HepG2 (cell line): ENCODE results near the gene CDC37. TPM values are rescaled to one million over a fixed set of nuclear protein-coding genes. Genes with fewer than 3 reads are reported as not detected.

Experiments used
- ATAC-seq: fragments of 200-7000 bp; cut with Tn5 transposase; 3 replicates; pipeline ENCODE4 v1.9.1; 2020; ENCODE audit warnings: mild to moderate bottlenecking, moderate library complexity
- BruUV-seq: library from RNA; stranded (reverse); fragments of 400-500 nt; replicated peaks from 2 replicates; lab custom pipeline; 2021; lab: Mats Ljungman, UMichigan
- CTCF ChIA-PET: fragments of 300-600 bp; formaldehyde crosslinking; extraction: SDS; loops from one replicate; lab custom pipeline; 2021; ENCODE audit warnings: low total read pairs, inconsistent platforms, low intra/inter-chr PET ratio; lab: Yijun Ruan, JAX
- POLR2A ChIA-PET: fragments of 350-600 bp; sonication (Branson Sonifier 250); formaldehyde crosslinking; loops from one replicate; lab custom pipeline; 2020; ENCODE audit warnings: antibody characterized with exemption, inconsistent platforms; lab: Yijun Ruan, JAX
- DNase-seq: peaks from one replicate; pipeline ENCODE4 v3.0.0-alpha.2; 2015; ENCODE audit warnings: low spot score
- FAIRE-seq: peaks from 3 replicates; lab custom pipeline; 2011; peaks lifted over from hg19 to GRCh38; lab: Jason Lieb, UNC
- H2AFZ ChIP-seq: one replicate; pipeline ENCODE4 v1.6.1; 2011; ENCODE audit warnings: low read length, inconsistent platforms
- H3K27ac ChIP-seq: fragments of 300-600 bp; 3 replicates; pipeline ENCODE4 v1.8.0; 2011; ENCODE audit warnings: mixed run types, mild to moderate bottlenecking, mixed read lengths, low read length, inconsistent platforms; ENCODE audit not compliant: insufficient read depth; ENCODE audit errors: extremely low read length
- H3K27me3 ChIP-seq, 2 experiments: fragments of 200-600 bp in 1 of 2; 2 replicates in 1 of 2; 3 replicates in 1 of 2; pipeline versions ENCODE4 v1.6.0 to v1.8.0; 2011; ENCODE audit warnings: low read length in 2 of 2, mild to moderate bottlenecking in 2 of 2, moderate library complexity in 2 of 2, inconsistent platforms in 1 of 2; ENCODE audit not compliant: insufficient read depth in 2 of 2, control insufficient read depth in 1 of 2
- H3K36me3 ChIP-seq, 2 experiments: fragments of 200-600 bp in 1 of 2; replicated peaks in 1 of 2; 2 replicates in 1 of 2; 3 replicates in 1 of 2; pipeline versions ENCODE4 v1.5.1 to v1.8.0; 2011; ENCODE audit warnings: low read length in 2 of 2, inconsistent platforms in 1 of 2; ENCODE audit not compliant: insufficient read depth in 2 of 2, control insufficient read depth in 1 of 2
- H3K4me1 ChIP-seq: 2 replicates; pipeline ENCODE4 v1.5.1; 2012; ENCODE audit warnings: low read length, inconsistent platforms; ENCODE audit not compliant: insufficient read depth
- H3K4me2 ChIP-seq: 2 replicates; pipeline ENCODE4 v1.6.0; 2011; ENCODE audit warnings: low read depth, low read length, inconsistent platforms
- H3K4me3 ChIP-seq, 3 experiments: fragments of 200-600 bp in 1 of 3; sonication (generic), shearing (Covaris generic) in 1 of 3; replicated peaks in 1 of 3; 2 replicates each; pipeline ENCODE4 v1.5.1; 2011 to 2016; ENCODE audit warnings: low read length in 3 of 3, inconsistent platforms in 2 of 3, low read depth in 2 of 3, mild to moderate bottlenecking in 2 of 3, control low read depth in 1 of 3, mixed read lengths in 1 of 3; ENCODE audit not compliant: insufficient read depth in 1 of 3
- H3K79me2 ChIP-seq: one replicate; pipeline ENCODE4 v1.6.1; 2011; ENCODE audit warnings: low read length, inconsistent platforms; ENCODE audit not compliant: insufficient read depth
- H3K9ac ChIP-seq: 2 replicates; pipeline ENCODE4 v1.6.0; 2011; ENCODE audit warnings: mild to moderate bottlenecking, low read depth, low read length, inconsistent platforms; ENCODE audit not compliant: insufficient read depth
- H3K9me3 ChIP-seq: 2 replicates; pipeline ENCODE4 v1.5.1; 2012; ENCODE audit warnings: mild to moderate bottlenecking, low read length
- H4K20me1 ChIP-seq: 2 replicates; pipeline ENCODE4 v1.6.0; 2011; ENCODE audit warnings: inconsistent platforms, mild to moderate bottlenecking, low read length, moderate library complexity; ENCODE audit not compliant: insufficient read depth
- AGO2 ChIP-seq: fragments of 200-400 bp; formaldehyde crosslinking; optimal IDR thresholded peaks from 2 replicates; pipeline ENCODE3; 2017; ENCODE audit warnings: mild to moderate bottlenecking, low read depth, low read length, moderate library complexity
- FOXA1 ChIP-seq, 2 experiments: fragments of 450-650 bp in 1 of 2; sonication (generic) in 1 of 2; formaldehyde crosslinking in 1 of 2; IDR thresholded peaks; 2 replicates each; pipeline versions ENCODE4 v1.4.0 to v1.6.1; 2016 to 2020; ENCODE audit warnings: missing genetic modification reagents in 1 of 2
- MYNN ChIP-seq: sonication (generic); formaldehyde crosslinking; IDR thresholded peaks from 2 replicates; pipeline ENCODE4 v1.4.0; 2020; ENCODE audit warnings: mild to moderate bottlenecking, low read depth, missing genetic modification reagents
- RBFOX2 ChIP-seq: fragments of 200-400 bp; formaldehyde crosslinking; IDR thresholded peaks from 2 replicates; pipeline ENCODE4 v1.6.1; 2017; ENCODE audit warnings: low read depth, mild to moderate bottlenecking, low read length
- RNF2 ChIP-seq: fragments of 450-650 bp; conservative IDR thresholded peaks from 2 replicates; pipeline ENCODE4 v1.6.1; 2016; ENCODE audit warnings: low read depth
- TEAD2 ChIP-seq: sonication (generic); formaldehyde crosslinking; IDR thresholded peaks from 2 replicates; pipeline ENCODE4 v1.9.0; 2021; ENCODE audit warnings: missing genetic modification reagents
- ZNF225 ChIP-seq: sonication (generic); formaldehyde crosslinking; IDR thresholded peaks from 2 replicates; pipeline ENCODE4 v1.4.0; 2020; ENCODE audit warnings: mild to moderate bottlenecking, missing genetic modification reagents
- WGBS: methylation state at CpG from one replicate; pipeline ENCODE4 v1.1.6; 2017; ENCODE audit warnings: low lambda C conversion rate; 5-methylcytosine and 5-hydroxymethylcytosine counted together
- in situ Hi-C: cut with HindIII; loops from 2 replicates; pipeline ENCODE4 v1.10.0; 2017; ENCODE audit warnings: low pct_unique_long_range_greater_than_20kb; ENCODE audit not compliant: extremely low pct_ligation_motif_present
- intact Hi-C: fragments of 100-400 bp; cut with micrococcal nuclease; formaldehyde crosslinking; loops from one replicate; pipeline ENCODE4 v1.10.0; 2022; ENCODE audit not compliant: unreplicated experiment
- polyA plus RNA-seq, 8 experiments: library from polyadenylated mRNA; depleted of rRNA in 3 of 8; stranded (reverse) in 7 of 8; unstranded in 1 of 8; fragments of >200 nt; fragmentation: Illumina TruSeq in 4 of 8; extraction: Trizol in 4 of 8; gene quantifications; 2 replicates each; pipeline versions ENCODE4 v1.2.1 to v1.2.3, GENCODE V29; 2011 to 2016; ENCODE audit warnings: low read depth in 4 of 8, missing spikeins in 1 of 8, mixed read lengths in 1 of 8; ENCODE audit not compliant: insufficient read depth in 1 of 8
- total RNA-seq, 5 experiments: library from RNA; depleted of rRNA; stranded (reverse); fragments of >200 nt; fragmentation: Illumina TruSeq; extraction: Trizol; gene quantifications; 2 replicates each; pipeline ENCODE4 v1.2.3, GENCODE V29; 2016; ENCODE audit warnings: low read depth in 1 of 5

CDC37 gene
- total and polyA plus RNA-seq, 2 of the 13 experiments (the other 11 are each of a cell fraction or from before 2014, with no cell fraction given): 158 to 177 TPM

GRCh38 chr19:10395917-10396316 lies 7.4 kb downstream of the CDC37 start:
- no peak for DNase-seq
- Histone ChIP-seq H3K4me3 (no peak overlapping the region), H3K4me2 (no peak overlapping the region), H3K27ac (no peak overlapping the region), H2AFZ (no peak overlapping the region), H4K20me1 (peaks cover 9% of the 10 kb centered on the region; the same call in 1 of the 2 replicates), H3K36me3 (peaks cover 16 to 56% of the 10 kb centered on the region in 2 experiments; a peak in 4 of 5 replicates), H3K9me3 (no peaks in the 10 kb centered on the region), H3K4me1 (peaks cover 4% of the 10 kb centered on the region), H3K27me3 (no peaks in the 10 kb centered on the region), H3K9ac (no peak overlapping the region), H3K79me2 (peaks cover 24% of the 10 kb centered on the region)
- CTCF ChIA-PET: no interaction called here
- no TSS peak for BruUV-seq
- in situ Hi-C loops (loop anchor here (10.0 kb wide), 1 partner anchor 461 kb away; the partner anchor contains the start of gene OLFM2), intact Hi-C loops (no loop called here)
- WGBS: 98% methylated on average over 24 of the region's 24 CpGs
- POLR2A ChIA-PET: interaction anchor here (1.6 kb wide), 1 partner anchor 14 kb away, joined by 3 read pairs; no protein-coding TSS in a partner anchor
- no peak for ATAC-seq
- no peak for FAIRE-seq
- TF ChIP-seq RNF2: no peak
- no peak for TF ChIP-seq TEAD2 (CRISPR knock-in tag)
- peak; percentile 55 for TF ChIP-seq AGO2
- TF ChIP-seq FOXA1 (IDR thresholded peaks at IDR 0.05): no peak
- TF ChIP-seq FOXA1 (CRISPR knock-in tag; IDR thresholded peaks at IDR 0.05): no peak

- Histone ChIP-seq H3K79me2 (peaks cover 19% of the 10 kb centered on the region), H3K4me2 (no peak overlapping the region), H4K20me1 (0 out of 2 replicates have a peak, but pooled peaks cover 7% of the 10 kb centered on the region), H3K4me3 (no peak overlapping the region), H3K9ac (no peak overlapping the region), H3K27ac (no peak overlapping the region), H2AFZ (no peak overlapping the region), H3K4me1 (no peaks in the 10 kb centered on the region), H3K27me3 (no peaks in the 10 kb centered on the region), H3K36me3 (peaks cover 16 to 61% of the 10 kb centered on the region in 2 experiments; a peak in 4 of 5 replicates), H3K9me3 (no peaks in the 10 kb centered on the region)
- ATAC-seq: no peak
- TSS peak; percentile 77 for BruUV-seq
- FAIRE-seq: no peak
- in situ Hi-C loops (loop anchor here (10.0 kb wide), 1 partner anchor 461 kb away; the partner anchor contains the start of gene OLFM2), intact Hi-C loops (no loop called here)
- TF ChIP-seq ZNF225 (CRISPR knock-in tag): no peak
- TF ChIP-seq RBFOX2: peak; percentile 40; the same call in 1 of the 2 replicates
- TF ChIP-seq MYNN: no peak
- no peak for DNase-seq
- CTCF ChIA-PET: no interaction called here
- POLR2A ChIA-PET: interaction anchor here (1.6 kb wide), 1 partner anchor 13 kb away, joined by 3 read pairs; no protein-coding TSS in a partner anchor
- 98% methylated on average over 26 of the region's 26 CpGs for WGBS
These were observed 7.9 kb downstream of the CDC37 start for GRCh38 chr19:10395436-10395835.
